Uterus (tissue), 4 donors: Measurements from ENCODE around the gene LAMA5. TPM values are rescaled to one million over a fixed set of nuclear protein-coding genes. Genes with fewer than 3 reads are reported as not detected.

Source experiments
- DNase-seq, 2 donors: peaks; one replicate each; pipeline ENCODE4 v3.0.0-alpha.2; 2019 to 2020
- H3K27ac ChIP-seq, 2 donors: fragments of 200-600 bp; sonication (generic); 1 replicate in 1 of 2; 2 replicates in 1 of 2; pipeline ENCODE4 v1.5.1; 2016 to 2018
- H3K27me3 ChIP-seq, 2 donors: fragments of 200-600 bp; sonication (generic); one replicate each; pipeline ENCODE4 v1.5.1; 2018 to 2019; ENCODE audit warnings: control low read depth in 1 of 2
- H3K36me3 ChIP-seq, 2 donors: fragments of 200-600 bp; sonication (generic); one replicate each; pipeline ENCODE4 v1.5.1; 2019; ENCODE audit warnings: control low read depth in 1 of 2
- H3K4me1 ChIP-seq, 2 donors: fragments of 200-600 bp; sonication (generic); one replicate each; pipeline ENCODE4 v1.5.1; 2018 to 2019; ENCODE audit warnings: control low read depth in 1 of 2
- H3K4me3 ChIP-seq, 2 donors: fragments of 200-600 bp; sonication (generic); 1 replicate in 1 of 2; 2 replicates in 1 of 2; pipeline ENCODE4 v1.5.1; 2018 to 2019; ENCODE audit warnings: mild to moderate bottlenecking in 1 of 2
- H3K9me3 ChIP-seq, 2 donors: fragments of 200-600 bp; sonication (generic); one replicate each; pipeline ENCODE4 v1.5.1; 2019; ENCODE audit warnings: control low read depth in 1 of 2
- CTCF ChIP-seq, 4 experiments: fragments of 200-600 bp in 2 of 4; fragments of 450-650 bp in 2 of 4; sonication (generic) in 2 of 4; IDR thresholded peaks; one replicate each; pipeline ENCODE4 v1.5.1; 2016 to 2019; ENCODE audit warnings: antibody characterized with exemption in 4 of 4, mild to moderate bottlenecking in 2 of 4, moderate library complexity in 1 of 4
- POLR2A ChIP-seq, 2 donors: fragments of 450-650 bp; IDR thresholded peaks; one replicate each; pipeline ENCODE4 v1.6.1; 2016; ENCODE audit warnings: antibody characterized with exemption in 2 of 2, mild to moderate bottlenecking in 1 of 2, moderate library complexity in 1 of 2
- intact Hi-C: fragments of 100-400 bp; cut with DNase I; formaldehyde crosslinking; loops from one replicate; pipeline ENCODE4 v1.15.1; 2023; ENCODE audit warnings: low total_unique reads
- total RNA-seq, 4 donors: library from RNA; depleted of rRNA in 3 of 4; stranded (reverse); fragments of >200 nt in 3 of 4; gene quantifications; one replicate each; pipeline versions ENCODE4 v1.1.0 to v1.2.4, GENCODE V29; 2014 to 2023
- donor health status: DM: yes; HTN: yes; CAD: no.

Gene LAMA5
- total RNA-seq, 4 donors from 2014 or later: 50.6 to 375 (median 90.8) TPM

DNA sequence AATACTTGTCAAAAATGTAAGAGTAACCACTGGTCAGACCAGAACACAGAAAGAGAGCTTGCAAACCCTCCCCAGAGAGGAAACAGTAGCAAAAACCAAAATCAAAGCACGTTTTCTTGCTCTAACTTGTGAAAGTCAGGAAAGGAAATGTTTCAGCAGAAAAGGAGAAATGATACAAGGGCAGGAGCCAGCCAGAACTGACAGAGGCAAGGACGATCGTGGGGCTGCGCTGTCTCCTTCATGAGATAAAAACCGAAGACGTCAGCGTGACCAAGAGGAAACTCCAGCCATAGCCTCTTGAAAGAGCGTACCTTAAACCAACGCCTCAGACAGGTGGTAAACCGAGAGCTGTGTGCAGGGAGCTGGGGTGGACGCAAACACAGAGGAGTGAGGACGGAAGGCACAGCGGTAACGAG is 27.5 kb downstream of the LAMA5 start:
- no peaks in the 10 kb centered on the region for H3K4me1 ChIP-seq
- intact Hi-C loops: no loop called here
- no peaks in the 10 kb centered on the region for H3K9me3 ChIP-seq
- H3K36me3 ChIP-seq: no peaks in the 10 kb centered on the region
- TF ChIP-seq CTCF (IDR thresholded peaks at IDR 0.05): no peak
- TF ChIP-seq POLR2A (IDR thresholded peaks at IDR 0.05): no peak
- no peak for DNase-seq
- H3K27ac ChIP-seq: no peak overlapping the region
- no peak overlapping the region for H3K4me3 ChIP-seq
- H3K27me3 ChIP-seq: no peaks in the 10 kb centered on the region

DNA sequence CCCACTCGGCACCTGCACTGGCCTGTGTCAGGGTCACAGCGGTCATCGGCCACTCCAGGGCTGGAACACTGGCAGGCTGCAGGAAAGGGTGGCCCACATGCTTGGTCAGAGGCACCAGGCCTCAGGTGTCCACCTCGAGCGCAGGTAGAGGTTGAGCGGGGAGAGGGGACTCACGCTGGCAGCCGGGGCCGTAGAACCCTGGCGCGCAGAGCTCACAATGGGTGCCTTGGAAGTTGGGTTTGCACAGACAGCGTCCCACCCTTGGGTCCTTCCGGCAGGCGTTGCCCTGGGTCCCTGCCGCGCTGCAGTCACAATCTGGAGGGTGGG is 28.9 kb downstream of the LAMA5 start:
- no peak overlapping the region for H3K4me3 ChIP-seq
- no peaks in the 10 kb centered on the region for H3K9me3 ChIP-seq
- intact Hi-C loops: no loop called here
- H3K27ac ChIP-seq: no peak overlapping the region
- no peaks in the 10 kb centered on the region for H3K36me3 ChIP-seq
- DNase-seq: no peak
- TF ChIP-seq POLR2A (IDR thresholded peaks at IDR 0.05) (no peak), CTCF (IDR thresholded peaks at IDR 0.05) (no peak)
- H3K27me3 ChIP-seq: no peaks in the 10 kb centered on the region
- no peaks in the 10 kb centered on the region for H3K4me1 ChIP-seq

DNA sequence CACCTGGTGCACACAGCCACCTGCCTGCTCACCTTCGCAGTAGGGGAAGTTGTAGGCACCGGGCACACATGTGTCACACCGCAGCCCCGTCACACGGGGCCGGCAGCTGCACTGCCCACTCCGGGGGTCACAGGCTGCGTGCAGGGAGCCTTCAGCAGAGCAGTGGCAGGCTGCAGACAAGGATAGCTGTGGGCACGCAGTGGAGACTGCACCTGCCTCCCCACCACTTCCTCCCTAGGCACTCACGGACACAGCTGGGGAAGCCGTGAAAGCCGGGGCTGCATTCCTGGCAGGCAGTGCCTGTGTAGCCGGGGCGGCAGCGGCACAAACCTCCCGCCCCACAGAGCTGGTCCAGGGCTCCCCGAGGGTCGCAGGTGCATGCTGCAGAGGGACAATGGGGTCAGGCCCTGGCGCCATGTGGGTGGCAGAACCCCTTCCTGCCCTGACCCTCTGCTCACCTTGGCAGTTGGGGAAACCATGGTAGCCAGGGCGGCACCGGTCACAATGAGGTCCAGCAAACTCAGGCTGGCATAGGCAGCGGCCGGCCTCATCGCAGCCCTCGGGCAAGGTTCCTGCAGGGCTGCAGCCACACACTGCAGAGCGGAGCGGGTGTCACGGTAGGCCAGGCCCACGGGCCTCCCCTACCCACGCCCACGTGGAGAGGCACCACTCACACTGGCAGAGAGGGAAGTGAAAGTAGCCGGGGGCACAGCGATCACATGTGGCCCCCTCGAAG is 29.4 kb downstream of the LAMA5 start:
- no peak for TF ChIP-seq CTCF (IDR thresholded peaks at IDR 0.05)
- no peak for TF ChIP-seq POLR2A (IDR thresholded peaks at IDR 0.05)
- no peak overlapping the region for H3K27ac ChIP-seq
- no peak overlapping the region for H3K4me3 ChIP-seq
- no peaks in the 10 kb centered on the region for H3K4me1 ChIP-seq
- intact Hi-C loops: no loop called here
- DNase-seq: no peak
- no peaks in the 10 kb centered on the region for H3K9me3 ChIP-seq
- H3K36me3 ChIP-seq: no peaks in the 10 kb centered on the region
- H3K27me3 ChIP-seq: no peaks in the 10 kb centered on the region

DNA sequence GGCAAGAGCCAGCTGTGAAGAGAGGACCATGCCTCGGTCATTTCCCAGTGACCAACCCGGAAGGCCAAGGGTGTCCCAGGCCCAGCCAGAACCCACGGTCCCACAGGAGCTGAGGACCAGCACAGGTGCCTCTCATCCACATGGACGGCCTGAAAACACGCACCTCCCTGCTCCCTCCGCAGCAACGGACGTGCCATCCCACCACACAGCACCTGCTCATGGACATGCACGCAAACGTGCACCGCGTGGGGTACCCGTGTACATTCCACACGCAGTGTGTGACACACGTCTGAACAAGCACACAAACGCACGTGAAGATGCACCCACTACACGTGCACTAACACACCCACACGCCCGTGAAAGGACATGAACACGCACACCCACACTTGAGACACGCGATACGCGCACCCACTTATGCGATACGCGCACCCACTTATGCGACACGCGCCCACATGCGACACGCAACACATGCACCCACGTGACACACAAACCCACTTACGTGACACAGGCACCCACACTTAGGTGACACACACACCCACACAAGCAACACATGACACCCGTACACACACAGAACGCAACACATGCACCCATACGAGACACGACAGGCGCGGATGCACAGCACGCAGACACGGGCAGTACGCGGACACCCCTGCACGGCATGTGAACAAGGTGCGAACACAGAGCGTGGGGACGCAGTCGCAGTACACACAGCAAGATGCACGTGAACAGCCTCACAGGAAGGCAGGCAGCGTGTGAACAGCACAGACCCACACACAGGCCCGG is 30.1 kb downstream of the LAMA5 start:
- Histone ChIP-seq H3K27me3 (no peaks in the 10 kb centered on the region), H3K4me1 (no peaks in the 10 kb centered on the region), H3K4me3 (no peak overlapping the region), H3K36me3 (no peaks in the 10 kb centered on the region), H3K9me3 (no peaks in the 10 kb centered on the region), H3K27ac (no peak overlapping the region)
- intact Hi-C loops: no loop called here
- TF ChIP-seq POLR2A (IDR thresholded peaks at IDR 0.05): no peak
- TF ChIP-seq CTCF (IDR thresholded peaks at IDR 0.05): no peak
- DNase-seq: no peak

DNA sequence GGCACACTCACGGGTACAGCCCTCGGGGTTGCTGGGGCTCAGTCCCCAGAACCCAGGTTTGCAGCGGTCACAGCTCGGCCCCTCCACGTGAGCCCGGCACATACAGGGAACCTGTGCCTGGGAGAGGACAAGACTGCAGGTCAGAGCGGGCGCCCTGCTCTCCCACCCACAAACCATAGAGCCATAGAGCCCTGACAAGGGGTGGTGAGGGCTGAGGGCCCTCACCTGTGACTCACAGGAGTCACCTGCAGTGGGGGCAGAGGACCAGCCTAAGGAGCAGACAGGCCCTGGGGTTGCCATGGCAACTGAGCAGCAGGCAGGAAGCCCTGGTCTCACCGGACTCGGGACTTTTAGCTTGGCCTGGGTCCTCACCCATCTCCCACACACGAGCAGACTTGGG is 30.8 kb downstream of the LAMA5 start:
- Histone ChIP-seq H3K27ac (no peak overlapping the region), H3K27me3 (no peaks in the 10 kb centered on the region), H3K9me3 (no peaks in the 10 kb centered on the region), H3K4me3 (no peak overlapping the region), H3K36me3 (no peaks in the 10 kb centered on the region), H3K4me1 (no peaks in the 10 kb centered on the region)
- TF ChIP-seq CTCF (IDR thresholded peaks at IDR 0.05) (no peak), POLR2A (IDR thresholded peaks at IDR 0.05) (no peak)
- intact Hi-C loops: no loop called here
- no peak for DNase-seq
